A673 (cell line): ENCODE measurements around the gene BLOC1S4. TPM values are rescaled to one million over a fixed set of nuclear protein-coding genes. Genes with fewer than 3 reads are reported as not detected.

Experiments
- BruUV-seq: library from RNA; stranded (reverse); fragments of 400-500 nt; replicated peaks from 2 replicates; lab custom pipeline; 2021; lab: Mats Ljungman, UMichigan
- CTCF ChIA-PET: fragments of 300-600 bp; sonication (Branson Sonifier 250); formaldehyde crosslinking; loops from one replicate; lab custom pipeline; 2022; ENCODE audit warnings: antibody characterized with exemption; lab: Charles Lee
- POLR2A ChIA-PET: fragments of 300-600 bp; sonication (Branson Sonifier 250); formaldehyde crosslinking; loops from one replicate; lab custom pipeline; 2022; ENCODE audit warnings: antibody characterized with exemption; ENCODE audit not compliant: low non-redundant PET; lab: Charles Lee
- DNase-seq: peaks from one replicate; pipeline ENCODE4 v3.0.0-alpha.2; 2015; ENCODE audit warnings: low spot score
- H3K27ac ChIP-seq: fragments of 200-600 bp; sonication (generic); 2 replicates; pipeline ENCODE4 v1.5.1; 2016; ENCODE audit warnings: mixed run types, low read depth, mild to moderate bottlenecking, mixed read lengths, antibody characterized with exemption, low read length; ENCODE audit not compliant: poor library complexity, severe bottlenecking
- H3K27me3 ChIP-seq: fragments of 200-600 bp; sonication (generic); replicated peaks from 2 replicates; pipeline ENCODE4 v1.6.1; 2017; ENCODE audit warnings: mixed run types, low read depth, mild to moderate bottlenecking, mixed read lengths, antibody characterized with exemption, low read length; ENCODE audit not compliant: insufficient read depth, poor library complexity
- H3K36me3 ChIP-seq: fragments of 200-600 bp; sonication (generic); 2 replicates; pipeline ENCODE4 v1.6.1; 2016; ENCODE audit warnings: mixed run types, mild to moderate bottlenecking, mixed read lengths, antibody characterized with exemption, low read length; ENCODE audit not compliant: insufficient read depth, poor library complexity, severe bottlenecking
- H3K4me1 ChIP-seq: fragments of 200-600 bp; sonication (generic); 2 replicates; pipeline ENCODE4 v1.6.1; 2017; ENCODE audit warnings: mixed run types, mild to moderate bottlenecking, mixed read lengths, antibody characterized with exemption, low read length; ENCODE audit not compliant: insufficient read depth, poor library complexity, severe bottlenecking
- H3K4me3 ChIP-seq: fragments of 200-600 bp; sonication (generic); 2 replicates; pipeline ENCODE4 v1.5.1; 2016; ENCODE audit warnings: low read depth, mixed run types, mild to moderate bottlenecking, mixed read lengths, low read length; ENCODE audit not compliant: poor library complexity, severe bottlenecking
- H3K9me3 ChIP-seq: fragments of 200-600 bp; sonication (generic); 2 replicates; pipeline ENCODE4 v1.6.1; 2016; ENCODE audit warnings: mixed run types, low read depth, mild to moderate bottlenecking, mixed read lengths, antibody characterized with exemption, low read length; ENCODE audit not compliant: poor library complexity, severe bottlenecking
- CTCF ChIP-seq: fragments of 300-800, 200-600 bp; sonication (generic); conservative IDR thresholded peaks from 2 replicates; pipeline ENCODE4 v1.5.1; 2017; ENCODE audit warnings: low read depth, mild to moderate bottlenecking, antibody characterized with exemption, low read length, moderate library complexity, mixed read lengths
- EZH2 ChIP-seq: fragments of 200-600 bp; sonication (generic); IDR thresholded peaks from 2 replicates; pipeline ENCODE4 v1.6.1; 2017; ENCODE audit warnings: borderline replicate concordance, low read depth, mild to moderate bottlenecking, mixed read lengths, antibody characterized with exemption, low read length; ENCODE audit not compliant: poor library complexity, severe bottlenecking
- intact Hi-C: fragments of 100-400 bp; cut with micrococcal nuclease; formaldehyde crosslinking; loops from one replicate; pipeline ENCODE4 v1.10.0; 2022; ENCODE audit not compliant: unreplicated experiment
- total RNA-seq: library from RNA; stranded (reverse); gene quantifications from 2 replicates; pipeline ENCODE4 v1.2.3, GENCODE V29; 2021

BLOC1S4 gene
- total RNA-seq, 1 experiment from 2014 or later, result 12.3 TPM

- no peaks in the 10 kb centered on the region for H3K4me1 ChIP-seq
- H3K36me3 ChIP-seq, result no peaks in the 10 kb centered on the region
- no peak for TF ChIP-seq CTCF
- no peak for TF ChIP-seq EZH2
- no TSS peak for BruUV-seq
- H3K27ac ChIP-seq, result no peak overlapping the region
- intact Hi-C loops, result no loop called here
- no peaks in the 10 kb centered on the region for H3K9me3 ChIP-seq
- ChIA-PET CTCF (no interaction called here), POLR2A (no interaction called here)
- no peaks in the 10 kb centered on the region for H3K27me3 ChIP-seq
- H3K4me3 ChIP-seq, result no peak overlapping the region
- DNase-seq, result no peak
These were observed 17.6 kb downstream of the BLOC1S4 start for GRCh38 chr4:6733358-6734164.

- no TSS peak for BruUV-seq
- no peak overlapping the region for H3K4me3 ChIP-seq
- no peak for DNase-seq
- intact Hi-C loops, result no loop called here
- TF ChIP-seq CTCF (no peak), EZH2 (no peak)
- peaks cover 2% of the 10 kb centered on the region for H3K9me3 ChIP-seq
- H3K4me1 ChIP-seq, result no peaks in the 10 kb centered on the region
- no peak overlapping the region for H3K27ac ChIP-seq
- H3K36me3 ChIP-seq, result no peaks in the 10 kb centered on the region
- ChIA-PET CTCF (no interaction called here), POLR2A (no interaction called here)
- no peaks in the 10 kb centered on the region for H3K27me3 ChIP-seq
These were observed 18.3 kb downstream of the BLOC1S4 start for GRCh38 chr4:6734165-6734786.

GRCh38 chr4:6739920-6740319, 23.9 kb downstream of the BLOC1S4 start:
- Histone ChIP-seq H3K4me3 (no peak overlapping the region), H3K4me1 (no peaks in the 10 kb centered on the region), H3K9me3 (peaks cover 3% of the 10 kb centered on the region), H3K36me3 (no peaks in the 10 kb centered on the region), H3K27me3 (no peaks in the 10 kb centered on the region), H3K27ac (no peak overlapping the region)
- BruUV-seq, result no TSS peak
- intact Hi-C loops, result no loop called here
- no peak for DNase-seq
- CTCF ChIA-PET, result no interaction called here
- no peak for TF ChIP-seq EZH2
- no peak for TF ChIP-seq CTCF
- POLR2A ChIA-PET, result no interaction called here
